ENCODE measurements around the gene PRMT9. TPM values are rescaled to one million over a fixed set of nuclear protein-coding genes. Genes with fewer than 3 reads are reported as not detected.

The PRMT9 gene
- total RNA-seq, 4 donors from 2014 or later = 5.2 to 9.1 (median 5.5) TPM

DNA sequence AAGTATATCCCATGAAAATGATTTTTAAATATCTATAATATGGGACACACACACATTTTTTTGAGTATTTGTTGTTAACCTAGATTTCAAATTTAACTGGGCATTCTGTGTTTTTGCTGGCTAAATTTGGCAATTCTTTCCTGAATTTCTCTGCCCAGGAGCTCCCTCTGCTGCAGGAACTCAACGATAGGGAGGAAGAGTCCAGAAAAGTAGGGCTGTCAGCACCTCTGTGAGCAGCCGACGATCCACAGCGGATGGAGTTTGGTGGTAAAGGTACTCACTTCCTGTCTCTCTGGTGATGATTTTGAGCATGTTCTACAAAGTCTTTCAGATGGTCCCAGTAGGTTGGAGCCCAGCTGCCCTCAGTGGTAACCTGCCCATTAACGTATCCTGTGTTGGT, 89.9 kb downstream of the PRMT9 start:
- no peaks in the 10 kb centered on the region for H3K27me3 ChIP-seq
- H3K4me1 ChIP-seq = no peaks in the 10 kb centered on the region
- H3K9me3 ChIP-seq = no peaks in the 10 kb centered on the region
- H3K27ac ChIP-seq = no peak overlapping the region
- ATAC-seq (no peak), DNase-seq (no peak)
- intact Hi-C loops (cut with DNase I; ENCODE audit: low total_unique reads) (loop anchor here (10.0 kb wide), 2 partner anchors 429 to 479 kb away; no protein-coding TSS in a partner anchor), in situ Hi-C loops (cut with MboI; ENCODE audit: low sequenced_read_pairs in 4 of 4) (loop anchor here in 3 of 4 donors (25.0 kb wide), 3 partner anchors 432 to 582 kb away; no protein-coding TSS in a partner anchor)
- TF ChIP-seq, protein P1, sequence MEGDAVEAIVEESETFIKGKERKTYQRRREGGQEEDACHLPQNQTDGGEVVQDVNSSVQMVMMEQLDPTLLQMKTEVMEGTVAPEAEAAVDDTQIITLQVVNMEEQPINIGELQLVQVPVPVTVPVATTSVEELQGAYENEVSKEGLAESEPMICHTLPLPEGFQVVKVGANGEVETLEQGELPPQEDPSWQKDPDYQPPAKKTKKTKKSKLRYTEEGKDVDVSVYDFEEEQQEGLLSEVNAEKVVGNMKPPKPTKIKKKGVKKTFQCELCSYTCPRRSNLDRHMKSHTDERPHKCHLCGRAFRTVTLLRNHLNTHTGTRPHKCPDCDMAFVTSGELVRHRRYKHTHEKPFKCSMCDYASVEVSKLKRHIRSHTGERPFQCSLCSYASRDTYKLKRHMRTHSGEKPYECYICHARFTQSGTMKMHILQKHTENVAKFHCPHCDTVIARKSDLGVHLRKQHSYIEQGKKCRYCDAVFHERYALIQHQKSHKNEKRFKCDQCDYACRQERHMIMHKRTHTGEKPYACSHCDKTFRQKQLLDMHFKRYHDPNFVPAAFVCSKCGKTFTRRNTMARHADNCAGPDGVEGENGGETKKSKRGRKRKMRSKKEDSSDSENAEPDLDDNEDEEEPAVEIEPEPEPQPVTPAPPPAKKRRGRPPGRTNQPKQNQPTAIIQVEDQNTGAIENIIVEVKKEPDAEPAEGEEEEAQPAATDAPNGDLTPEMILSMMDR (IDR thresholded peaks at IDR 0.05 in 4 of 5, conservative IDR thresholded peaks at IDR 0.05 in 1 of 5) = no peak
- no peak for TF ChIP-seq POLR2A (IDR thresholded peaks at IDR 0.05)
- H3K4me3 ChIP-seq = no peak overlapping the region
- H3K36me3 ChIP-seq = no peaks in the 10 kb centered on the region

DNA sequence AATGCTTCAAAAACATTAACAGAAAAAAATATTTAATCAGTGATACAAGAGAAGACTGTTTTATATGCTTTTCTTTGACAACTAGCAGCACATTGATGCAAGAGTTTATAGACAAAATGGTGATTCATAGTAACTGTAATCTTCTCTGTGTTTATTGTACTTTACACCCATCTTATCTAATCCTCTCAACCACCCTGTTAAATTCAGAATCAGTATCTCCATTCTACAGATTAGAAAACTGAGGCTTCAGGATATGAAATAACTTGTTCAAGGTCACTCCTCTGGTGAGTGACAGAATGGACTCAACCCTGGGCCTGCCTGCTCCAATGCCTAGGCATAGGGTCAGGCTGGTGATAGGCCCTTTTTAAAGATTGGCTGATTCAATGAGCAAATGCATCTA, 92.9 kb downstream of the PRMT9 start:
- Histone ChIP-seq H3K4me1 (no peaks in the 10 kb centered on the region), H3K27me3 (no peaks in the 10 kb centered on the region), H3K27ac (no peak overlapping the region), H3K9me3 (no peaks in the 10 kb centered on the region), H3K36me3 (no peaks in the 10 kb centered on the region), H3K4me3 (no peak overlapping the region)
- in situ Hi-C loops (cut with MboI; ENCODE audit: low sequenced_read_pairs in 4 of 4) (loop anchor here in 3 of 4 donors (25.0 kb wide), 3 partner anchors 429 to 579 kb away; no protein-coding TSS in a partner anchor), intact Hi-C loops (cut with DNase I; ENCODE audit: low total_unique reads) (loop anchor here (10.0 kb wide), 2 partner anchors 426 to 476 kb away; no protein-coding TSS in a partner anchor)
- ATAC-seq = no peak
- TF ChIP-seq, protein P1 (IDR thresholded peaks at IDR 0.05 in 4 of 5, conservative IDR thresholded peaks at IDR 0.05 in 1 of 5) = no peak
- no peak for TF ChIP-seq POLR2A (IDR thresholded peaks at IDR 0.05)
- DNase-seq = no peak

DNA sequence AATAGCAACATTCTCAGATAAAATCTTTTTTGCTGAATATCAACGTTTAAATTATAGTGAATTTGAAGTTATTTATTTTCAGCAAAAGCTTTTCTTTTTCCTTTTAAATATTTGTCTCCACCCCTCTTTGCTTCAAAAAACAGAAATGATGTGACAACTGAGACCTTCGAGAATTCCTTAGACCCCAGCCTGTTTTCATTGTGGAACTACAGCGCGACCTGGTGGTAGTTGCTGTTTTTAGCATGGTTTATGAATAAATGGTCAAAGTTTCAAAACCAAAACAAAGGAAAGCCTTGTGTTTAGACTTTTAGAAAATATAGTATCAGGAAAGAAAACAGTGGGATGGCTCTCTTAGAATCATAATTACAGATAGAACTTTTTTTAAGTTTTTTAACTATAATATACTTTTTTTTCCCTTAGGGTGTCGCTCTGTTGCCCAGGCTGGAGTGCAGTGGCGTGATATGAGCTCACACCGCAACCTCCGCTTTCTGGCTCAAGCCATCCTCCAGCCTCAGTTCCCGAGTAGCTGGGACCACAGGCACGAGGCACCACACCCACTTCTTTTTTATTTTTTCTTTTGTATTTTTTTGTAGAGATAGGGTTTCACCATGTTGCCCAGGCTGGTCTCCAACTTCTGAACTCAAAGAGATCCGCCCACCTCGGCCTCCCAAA, 93.6 kb downstream of the PRMT9 start:
- Histone ChIP-seq H3K4me1 (no peaks in the 10 kb centered on the region), H3K9me3 (no peaks in the 10 kb centered on the region), H3K4me3 (no peak overlapping the region), H3K27me3 (no peaks in the 10 kb centered on the region), H3K27ac (peak overlapping the region in 1 of 4 donors; percentile 22), H3K36me3 (no peaks in the 10 kb centered on the region)
- DNase-seq (no peak), ATAC-seq (no peak)
- TF ChIP-seq POLR2A (IDR thresholded peaks at IDR 0.05) = no peak
- TF ChIP-seq, protein P1 (IDR thresholded peaks at IDR 0.05 in 4 of 5, conservative IDR thresholded peaks at IDR 0.05 in 1 of 5) = peak; percentile 29 to 55 (median 48)
- intact Hi-C loops (cut with DNase I; ENCODE audit: low total_unique reads) = loop anchor here (10.0 kb wide), 2 partner anchors 426 to 476 kb away; no protein-coding TSS in a partner anchor
- in situ Hi-C loops (cut with MboI; ENCODE audit: low sequenced_read_pairs in 4 of 4) = loop anchor here in 3 of 4 donors (25.0 kb wide), 3 partner anchors 428 to 578 kb away; no protein-coding TSS in a partner anchor

DNA sequence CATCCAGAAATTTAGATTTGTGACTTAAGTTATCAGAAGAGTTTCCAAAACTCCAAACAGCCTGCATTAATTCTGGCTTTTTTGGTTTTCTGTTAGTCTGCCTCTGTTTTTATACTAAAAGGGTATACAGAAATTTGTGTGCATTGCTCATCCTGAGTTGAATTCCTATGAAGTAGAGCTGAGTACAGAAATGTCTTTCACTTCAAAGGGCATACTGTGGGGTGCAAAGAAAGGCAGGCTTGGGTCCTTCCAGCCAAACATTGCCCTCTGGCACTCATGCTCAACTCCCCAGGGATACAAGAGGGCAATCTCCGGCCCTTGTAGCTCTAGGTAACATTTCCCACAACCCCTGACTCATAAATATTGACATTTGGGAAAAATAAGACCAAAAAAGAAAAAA, 94.4 kb downstream of the PRMT9 start:
- no peaks in the 10 kb centered on the region for H3K4me1 ChIP-seq
- no peak for TF ChIP-seq POLR2A (IDR thresholded peaks at IDR 0.05)
- TF ChIP-seq, protein P1 (IDR thresholded peaks at IDR 0.05 in 4 of 5, conservative IDR thresholded peaks at IDR 0.05 in 1 of 5) = no peak
- no peaks in the 10 kb centered on the region for H3K27me3 ChIP-seq
- peak overlapping the region in 3 of 4 donors; percentile 13 to 22 (median 15) for H3K27ac ChIP-seq
- H3K4me3 ChIP-seq = no peak overlapping the region
- DNase-seq (no peak), ATAC-seq (no peak)
- H3K9me3 ChIP-seq = no peaks in the 10 kb centered on the region
- H3K36me3 ChIP-seq = no peaks in the 10 kb centered on the region
- in situ Hi-C loops (cut with MboI; ENCODE audit: low sequenced_read_pairs in 4 of 4) (loop anchor here in 3 of 4 donors (25.0 kb wide), 3 partner anchors 427 to 577 kb away; no protein-coding TSS in a partner anchor), intact Hi-C loops (cut with DNase I; ENCODE audit: low total_unique reads) (no loop called here)

Other genes with a start within 250 kb of the PRMT9 start
- gene EDNRA, start 203.1 kb downstream of the PRMT9 start, total RNA-seq = 1 to 10 TPM; 1.4 to 8.4 (median 2.6) TPM
- 10 to 100 TPM; 15.6 to 30.9 (median 20.7) TPM for gene TMEM184C, start 66.8 kb downstream of the PRMT9 start, total RNA-seq
- gene ARHGAP10, start 47.9 kb upstream of the PRMT9 start, total RNA-seq = 10 to 100 TPM; 22.1 to 34.6 (median 28.0) TPM